ENCODE measurements around the gene MYH7B.

The MYH7B gene

GRCh38 chr20:34983995-34984735 is 28.5 kb downstream of the MYH7B start:
- TF ChIP-seq MYC (IDR thresholded peaks at IDR 0.05; ENCODE audit: low read depth, low read length): no peak
- no peak for TF ChIP-seq POLR2A (IDR thresholded peaks at IDR 0.05; ENCODE audit: extremely low read depth, insufficient read length)
- TF ChIP-seq, protein P1, sequence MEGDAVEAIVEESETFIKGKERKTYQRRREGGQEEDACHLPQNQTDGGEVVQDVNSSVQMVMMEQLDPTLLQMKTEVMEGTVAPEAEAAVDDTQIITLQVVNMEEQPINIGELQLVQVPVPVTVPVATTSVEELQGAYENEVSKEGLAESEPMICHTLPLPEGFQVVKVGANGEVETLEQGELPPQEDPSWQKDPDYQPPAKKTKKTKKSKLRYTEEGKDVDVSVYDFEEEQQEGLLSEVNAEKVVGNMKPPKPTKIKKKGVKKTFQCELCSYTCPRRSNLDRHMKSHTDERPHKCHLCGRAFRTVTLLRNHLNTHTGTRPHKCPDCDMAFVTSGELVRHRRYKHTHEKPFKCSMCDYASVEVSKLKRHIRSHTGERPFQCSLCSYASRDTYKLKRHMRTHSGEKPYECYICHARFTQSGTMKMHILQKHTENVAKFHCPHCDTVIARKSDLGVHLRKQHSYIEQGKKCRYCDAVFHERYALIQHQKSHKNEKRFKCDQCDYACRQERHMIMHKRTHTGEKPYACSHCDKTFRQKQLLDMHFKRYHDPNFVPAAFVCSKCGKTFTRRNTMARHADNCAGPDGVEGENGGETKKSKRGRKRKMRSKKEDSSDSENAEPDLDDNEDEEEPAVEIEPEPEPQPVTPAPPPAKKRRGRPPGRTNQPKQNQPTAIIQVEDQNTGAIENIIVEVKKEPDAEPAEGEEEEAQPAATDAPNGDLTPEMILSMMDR (IDR thresholded peaks at IDR 0.05; ENCODE audit: low read depth, low read length): no peak
- H3K4me3 ChIP-seq (ENCODE audit: low read depth, low read length): no peak overlapping the region
- no peak for DNase-seq (ENCODE audit: low read depth)

DNA sequence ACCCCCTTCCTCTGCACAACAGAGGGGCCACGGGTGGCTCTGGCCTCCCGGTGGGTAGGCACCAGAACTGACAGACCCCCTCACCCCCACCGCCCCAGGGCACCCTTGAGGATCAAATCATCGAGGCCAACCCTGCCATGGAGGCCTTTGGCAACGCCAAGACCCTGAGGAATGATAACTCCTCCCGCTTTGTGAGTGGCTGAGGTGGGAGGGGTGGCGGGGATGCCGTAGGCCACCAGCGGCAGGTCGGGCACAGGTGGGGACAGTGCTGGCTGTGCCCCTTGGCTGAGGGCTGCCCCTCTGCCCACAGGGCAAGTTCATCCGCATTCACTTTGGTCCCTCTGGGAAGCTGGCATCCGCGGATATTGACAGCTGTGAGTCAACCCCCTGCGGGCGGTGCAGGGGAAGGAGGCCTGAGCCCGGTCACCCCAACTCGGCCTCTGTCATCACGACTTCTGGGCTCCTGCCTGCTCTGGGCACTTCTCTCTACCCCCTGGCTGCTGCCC is 29.1 kb downstream of the MYH7B start:
- no peak overlapping the region for H3K4me3 ChIP-seq (ENCODE audit: low read depth, low read length)
- no peak for DNase-seq (ENCODE audit: low read depth)
- no peak for TF ChIP-seq POLR2A (IDR thresholded peaks at IDR 0.05; ENCODE audit: extremely low read depth, insufficient read length)
- TF ChIP-seq, protein P1 (IDR thresholded peaks at IDR 0.05; ENCODE audit: low read depth, low read length): no peak
- TF ChIP-seq MYC (IDR thresholded peaks at IDR 0.05; ENCODE audit: low read depth, low read length): no peak
- TF ChIP-seq, protein P2, sequence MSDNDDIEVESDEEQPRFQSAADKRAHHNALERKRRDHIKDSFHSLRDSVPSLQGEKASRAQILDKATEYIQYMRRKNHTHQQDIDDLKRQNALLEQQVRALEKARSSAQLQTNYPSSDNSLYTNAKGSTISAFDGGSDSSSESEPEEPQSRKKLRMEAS (IDR thresholded peaks at IDR 0.05; ENCODE audit: low read depth, low read length): no peak

DNA sequence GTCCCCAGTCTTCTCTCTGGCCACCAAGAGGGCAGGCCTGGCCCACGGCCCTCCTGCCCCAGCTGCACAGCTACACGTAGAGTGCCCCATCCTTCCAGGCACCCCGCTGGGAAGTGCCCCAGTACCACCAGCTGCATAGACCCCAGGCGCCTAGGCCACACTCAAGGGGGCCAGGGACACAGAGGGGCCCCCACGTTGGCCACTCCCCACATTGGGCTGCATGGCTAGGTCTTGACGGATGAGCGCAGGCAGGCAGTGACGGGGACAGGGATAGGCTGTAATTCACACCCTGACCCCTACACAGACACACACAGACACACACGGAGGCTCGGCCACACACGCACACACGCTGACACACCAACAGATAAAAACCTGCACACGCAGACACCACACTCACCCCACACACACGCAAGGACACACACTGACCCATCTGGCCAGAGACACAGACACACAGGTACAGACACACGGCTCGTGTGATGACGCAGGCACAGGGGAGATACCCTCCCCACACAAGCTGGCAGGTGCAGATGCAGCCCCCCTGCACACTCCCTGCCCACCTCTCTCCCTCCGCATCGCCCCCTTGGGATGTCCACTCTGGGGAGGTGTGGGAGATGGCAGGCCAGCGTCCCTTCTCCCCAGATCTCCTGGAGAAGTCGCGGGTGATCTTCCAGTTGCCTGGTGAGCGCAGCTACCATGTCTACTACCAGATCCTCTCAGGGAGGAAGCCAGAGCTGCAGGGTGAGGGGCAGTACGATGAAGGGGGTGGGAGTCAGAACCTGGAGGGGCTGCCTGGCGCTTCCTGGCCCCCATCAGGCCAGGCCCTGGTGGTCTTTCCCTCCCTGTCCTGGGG is 30.0 kb downstream of the MYH7B start:
- H3K4me3 ChIP-seq (ENCODE audit: low read depth, low read length): no peak overlapping the region
- TF ChIP-seq, protein P1 (IDR thresholded peaks at IDR 0.05; ENCODE audit: low read depth, low read length): no peak
- no peak for TF ChIP-seq POLR2A (IDR thresholded peaks at IDR 0.05; ENCODE audit: extremely low read depth, insufficient read length)
- TF ChIP-seq, protein P2 (IDR thresholded peaks at IDR 0.05; ENCODE audit: low read depth, low read length): no peak
- TF ChIP-seq MYC (IDR thresholded peaks at IDR 0.05; ENCODE audit: low read depth, low read length): no peak
- DNase-seq (ENCODE audit: low read depth): no peak

GRCh38 chr20:34986311-34987287 is 30.9 kb downstream of the MYH7B start:
- H3K4me3 ChIP-seq (ENCODE audit: low read depth, low read length): no peak overlapping the region
- no peak for DNase-seq (ENCODE audit: low read depth)
- TF ChIP-seq, protein P2 (IDR thresholded peaks at IDR 0.05; ENCODE audit: low read depth, low read length): no peak
- no peak for TF ChIP-seq POLR2A (IDR thresholded peaks at IDR 0.05; ENCODE audit: extremely low read depth, insufficient read length)
- TF ChIP-seq MYC (IDR thresholded peaks at IDR 0.05; ENCODE audit: low read depth, low read length): no peak
- TF ChIP-seq, protein P1 (IDR thresholded peaks at IDR 0.05; ENCODE audit: low read depth, low read length): no peak
